HEK293 (cell line): ENCODE measurements around the gene TAF8.

Source experiments
- CTCF ChIA-PET: fragments of 350-600 bp; formaldehyde crosslinking; extraction: SDS; loops from one replicate; lab custom pipeline; 2021; ENCODE audit warnings: antibody characterized with exemption; lab: Yijun Ruan, JAX
- POLR2A ChIA-PET: fragments of 300-600 bp; formaldehyde crosslinking; extraction: SDS; loops from one replicate; lab custom pipeline; 2020; ENCODE audit warnings: antibody characterized with exemption, inconsistent platforms; lab: Yijun Ruan, JAX
- H3K27ac ChIP-seq: fragments of 200-500 bp; sonication (Bioruptor generic); 2 replicates; pipeline ENCODE4 v1.5.1; 2014; ENCODE audit warnings: low read depth, low read length, control low read depth, inconsistent platforms; ENCODE audit errors: extremely low read depth
- H3K36me3 ChIP-seq, 2 experiments: fragments of 200-500 bp in 1 of 2; sonication (Bioruptor generic) in 1 of 2; 1 replicate in 1 of 2; 2 replicates in 1 of 2; pipeline ENCODE4 v1.5.1; 2014 to 2017; ENCODE audit warnings: inconsistent platforms in 2 of 2, low read length in 2 of 2; ENCODE audit not compliant: control insufficient read depth in 2 of 2, insufficient read depth in 1 of 2
- H3K4me1 ChIP-seq: fragments of 200-500 bp; sonication (Bioruptor generic); 2 replicates; pipeline ENCODE4 v1.5.1; 2014; ENCODE audit warnings: mild to moderate bottlenecking, low read length, inconsistent platforms; ENCODE audit not compliant: control insufficient read depth, insufficient read depth
- H3K4me3 ChIP-seq: 2 replicates; pipeline ENCODE4 v1.5.1; 2011; ENCODE audit warnings: low read depth, mild to moderate bottlenecking, control low read depth, low read length, moderate library complexity
- H3K9me3 ChIP-seq: fragments of 200-500 bp; sonication (Bioruptor generic); 2 replicates; pipeline ENCODE4 v1.5.1; 2014; ENCODE audit warnings: low read depth, low read length, inconsistent platforms; ENCODE audit not compliant: control insufficient read depth, insufficient read depth
- FEZF1 ChIP-seq: fragments of 450-650 bp; formaldehyde crosslinking; IDR thresholded peaks from 2 replicates; pipeline ENCODE4 v1.5.1; 2016; ENCODE audit warnings: missing biosample characterization, missing genetic modification characterization
- KLF7 ChIP-seq: fragments of 450-650 bp; formaldehyde crosslinking; IDR thresholded peaks from 2 replicates; pipeline ENCODE4 v1.5.1; 2016; ENCODE audit warnings: missing biosample characterization, missing genetic modification characterization, borderline replicate concordance
- SETDB1 ChIP-seq: IDR thresholded peaks from one replicate; pipeline ENCODE4 v1.6.1; 2017; ENCODE audit warnings: mild to moderate bottlenecking, low read length, moderate library complexity, mixed read lengths; ENCODE audit not compliant: insufficient read length
- WT1 ChIP-seq: fragments of 450-650 bp; formaldehyde crosslinking; IDR thresholded peaks from 2 replicates; pipeline ENCODE4 v1.5.1; 2016; ENCODE audit warnings: missing biosample characterization, missing genetic modification characterization
- ZBTB1 ChIP-seq: fragments of 450-650 bp; formaldehyde crosslinking; IDR thresholded peaks from 2 replicates; pipeline ENCODE4 v1.5.1; 2016; ENCODE audit warnings: missing biosample characterization, missing genetic modification characterization
- ZBTB17 ChIP-seq: fragments of 450-650 bp; formaldehyde crosslinking; IDR thresholded peaks from 2 replicates; pipeline ENCODE4 v1.5.1; 2016; ENCODE audit warnings: missing biosample characterization, missing genetic modification characterization
- ZBTB8A ChIP-seq: fragments of 450-650 bp; formaldehyde crosslinking; IDR thresholded peaks from 2 replicates; pipeline ENCODE4 v1.5.1; 2016; ENCODE audit warnings: missing biosample characterization, missing genetic modification characterization
- ZNF112 ChIP-seq: fragments of 450-650 bp; formaldehyde crosslinking; IDR thresholded peaks from 2 replicates; pipeline ENCODE4 v1.5.0; 2017; ENCODE audit warnings: missing biosample characterization, missing genetic modification characterization
- ZNF114 ChIP-seq: fragments of 450-650 bp; formaldehyde crosslinking; IDR thresholded peaks from 2 replicates; pipeline ENCODE4 v1.5.0; 2017; ENCODE audit warnings: missing biosample characterization, missing genetic modification characterization
- ZNF138 ChIP-seq: fragments of 450-650 bp; formaldehyde crosslinking; IDR thresholded peaks from 2 replicates; pipeline ENCODE4 v1.5.1; 2016; ENCODE audit warnings: missing biosample characterization, missing genetic modification characterization, borderline replicate concordance
- ZNF175 ChIP-seq: fragments of 450-650 bp; formaldehyde crosslinking; IDR thresholded peaks from 2 replicates; pipeline ENCODE4 v1.5.1; 2016; ENCODE audit warnings: missing biosample characterization, missing genetic modification characterization
- ZNF19 ChIP-seq: fragments of 450-650 bp; formaldehyde crosslinking; IDR thresholded peaks from 2 replicates; pipeline ENCODE4; 2016; ENCODE audit warnings: missing biosample characterization, missing genetic modification characterization, low read depth
- ZNF335 ChIP-seq: fragments of 450-650 bp; formaldehyde crosslinking; conservative IDR thresholded peaks from 2 replicates; pipeline ENCODE4 v1.5.1; 2016; ENCODE audit warnings: missing biosample characterization, missing genetic modification characterization
- ZNF501 ChIP-seq: fragments of 450-650 bp; formaldehyde crosslinking; IDR thresholded peaks from 2 replicates; pipeline ENCODE4 v1.5.1; 2016; ENCODE audit warnings: missing biosample characterization, missing genetic modification characterization
- ZNF623 ChIP-seq: fragments of 450-650 bp; formaldehyde crosslinking; IDR thresholded peaks from 2 replicates; pipeline ENCODE4 v1.5.1; 2016; ENCODE audit warnings: missing biosample characterization, missing genetic modification characterization
- ZNF654 ChIP-seq: fragments of 450-650 bp; formaldehyde crosslinking; IDR thresholded peaks from 2 replicates; pipeline ENCODE4 v1.5.1; 2016; ENCODE audit warnings: low read depth, missing biosample characterization, missing genetic modification characterization
- ZNF837 ChIP-seq: fragments of 450-650 bp; formaldehyde crosslinking; IDR thresholded peaks from 2 replicates; pipeline ENCODE4 v1.5.1; 2016; ENCODE audit warnings: missing biosample characterization, missing genetic modification characterization
- ZSCAN23 ChIP-seq: fragments of 450-650 bp; formaldehyde crosslinking; IDR thresholded peaks from 2 replicates; pipeline ENCODE4 v1.5.1; 2016; ENCODE audit warnings: missing biosample characterization, missing genetic modification characterization
- TF ChIP-seq, protein P1 (sequence below): fragments of 450-650 bp; formaldehyde crosslinking; IDR thresholded peaks from 2 replicates; pipeline ENCODE4 v1.5.1; 2016; ENCODE audit warnings: missing biosample characterization, missing genetic modification characterization, borderline replicate concordance
- TF ChIP-seq, protein P2 (sequence below): fragments of 450-650 bp; formaldehyde crosslinking; IDR thresholded peaks from 2 replicates; pipeline ENCODE4 v1.5.1; 2016; ENCODE audit warnings: missing biosample characterization, missing genetic modification characterization, borderline replicate concordance
- TF ChIP-seq, protein P3 (sequence below): fragments of 450-650 bp; formaldehyde crosslinking; IDR thresholded peaks from 2 replicates; pipeline ENCODE4 v1.5.1; 2016; ENCODE audit warnings: missing biosample characterization, missing genetic modification characterization
- TF ChIP-seq, protein P4 (sequence below): fragments of 450-650 bp; formaldehyde crosslinking; IDR thresholded peaks from 2 replicates; pipeline ENCODE4 v1.5.1; 2017; ENCODE audit warnings: missing biosample characterization, missing genetic modification characterization

The TAF8 gene

DNA sequence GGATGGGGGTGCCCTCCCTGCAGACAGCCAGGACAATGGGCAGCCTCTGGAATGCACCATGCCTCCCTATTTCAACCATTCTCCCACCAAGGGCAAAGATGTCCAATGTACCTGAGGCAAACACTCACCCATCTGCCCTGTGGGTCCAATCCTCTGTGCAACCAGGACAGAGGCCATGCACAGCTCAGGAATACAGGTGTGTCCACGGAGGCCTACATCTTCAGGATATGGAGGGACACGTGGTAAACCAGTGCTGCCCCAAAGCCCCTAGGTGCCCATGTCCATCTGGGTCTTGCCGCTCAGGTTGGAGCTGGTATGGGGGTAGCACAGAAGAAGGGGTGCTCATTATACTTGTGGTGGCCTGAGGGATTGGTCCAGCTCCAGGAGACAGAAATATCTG is 20.4 kb upstream of the TAF8 start:
- Histone ChIP-seq H3K4me3 (no peak overlapping the region), H3K27ac (no peak overlapping the region), H3K9me3 (no peaks in the 10 kb centered on the region), H3K36me3 (no peaks in the 10 kb centered on the region), H3K4me1 (no peaks in the 10 kb centered on the region)
- TF ChIP-seq, protein P1, sequence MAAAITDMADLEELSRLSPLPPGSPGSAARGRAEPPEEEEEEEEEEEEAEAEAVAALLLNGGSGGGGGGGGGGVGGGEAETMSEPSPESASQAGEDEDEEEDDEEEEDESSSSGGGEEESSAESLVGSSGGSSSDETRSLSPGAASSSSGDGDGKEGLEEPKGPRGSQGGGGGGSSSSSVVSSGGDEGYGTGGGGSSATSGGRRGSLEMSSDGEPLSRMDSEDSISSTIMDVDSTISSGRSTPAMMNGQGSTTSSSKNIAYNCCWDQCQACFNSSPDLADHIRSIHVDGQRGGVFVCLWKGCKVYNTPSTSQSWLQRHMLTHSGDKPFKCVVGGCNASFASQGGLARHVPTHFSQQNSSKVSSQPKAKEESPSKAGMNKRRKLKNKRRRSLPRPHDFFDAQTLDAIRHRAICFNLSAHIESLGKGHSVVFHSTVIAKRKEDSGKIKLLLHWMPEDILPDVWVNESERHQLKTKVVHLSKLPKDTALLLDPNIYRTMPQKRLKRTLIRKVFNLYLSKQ (tag by site-specific recombination): no peak
- TF ChIP-seq ZNF175 (no peak), ZSCAN23 (tag by site-specific recombination) (no peak), ZNF654 (tag by site-specific recombination) (no peak), ZBTB1 (no peak), ZNF138 (tag by site-specific recombination) (no peak), ZNF114 (no peak), ZNF19 (tag by site-specific recombination) (no peak), ZBTB8A (tag by site-specific recombination) (no peak), ZNF501 (tag by site-specific recombination) (no peak), KLF7 (tag by site-specific recombination) (no peak), ZNF623 (no peak), SETDB1 (no peak), ZBTB17 (tag by site-specific recombination) (no peak), WT1 (no peak), ZNF837 (tag by site-specific recombination) (no peak), ZNF112 (tag by site-specific recombination) (no peak)
- TF ChIP-seq, protein P2, sequence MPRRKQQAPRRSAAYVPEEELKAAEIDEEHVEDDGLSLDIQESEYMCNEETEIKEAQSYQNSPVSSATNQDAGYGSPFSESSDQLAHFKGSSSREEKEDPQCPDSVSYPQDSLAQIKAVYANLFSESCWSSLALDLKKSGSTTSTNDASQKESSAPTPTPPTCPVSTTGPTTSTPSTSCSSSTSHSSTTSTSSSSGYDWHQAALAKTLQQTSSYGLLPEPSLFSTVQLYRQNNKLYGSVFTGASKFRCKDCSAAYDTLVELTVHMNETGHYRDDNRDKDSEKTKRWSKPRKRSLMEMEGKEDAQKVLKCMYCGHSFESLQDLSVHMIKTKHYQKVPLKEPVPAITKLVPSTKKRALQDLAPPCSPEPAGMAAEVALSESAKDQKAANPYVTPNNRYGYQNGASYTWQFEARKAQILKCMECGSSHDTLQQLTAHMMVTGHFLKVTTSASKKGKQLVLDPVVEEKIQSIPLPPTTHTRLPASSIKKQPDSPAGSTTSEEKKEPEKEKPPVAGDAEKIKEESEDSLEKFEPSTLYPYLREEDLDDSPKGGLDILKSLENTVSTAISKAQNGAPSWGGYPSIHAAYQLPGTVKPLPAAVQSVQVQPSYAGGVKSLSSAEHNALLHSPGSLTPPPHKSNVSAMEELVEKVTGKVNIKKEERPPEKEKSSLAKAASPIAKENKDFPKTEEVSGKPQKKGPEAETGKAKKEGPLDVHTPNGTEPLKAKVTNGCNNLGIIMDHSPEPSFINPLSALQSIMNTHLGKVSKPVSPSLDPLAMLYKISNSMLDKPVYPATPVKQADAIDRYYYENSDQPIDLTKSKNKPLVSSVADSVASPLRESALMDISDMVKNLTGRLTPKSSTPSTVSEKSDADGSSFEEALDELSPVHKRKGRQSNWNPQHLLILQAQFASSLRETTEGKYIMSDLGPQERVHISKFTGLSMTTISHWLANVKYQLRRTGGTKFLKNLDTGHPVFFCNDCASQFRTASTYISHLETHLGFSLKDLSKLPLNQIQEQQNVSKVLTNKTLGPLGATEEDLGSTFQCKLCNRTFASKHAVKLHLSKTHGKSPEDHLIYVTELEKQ (tag by site-specific recombination): no peak
- TF ChIP-seq, protein P3, sequence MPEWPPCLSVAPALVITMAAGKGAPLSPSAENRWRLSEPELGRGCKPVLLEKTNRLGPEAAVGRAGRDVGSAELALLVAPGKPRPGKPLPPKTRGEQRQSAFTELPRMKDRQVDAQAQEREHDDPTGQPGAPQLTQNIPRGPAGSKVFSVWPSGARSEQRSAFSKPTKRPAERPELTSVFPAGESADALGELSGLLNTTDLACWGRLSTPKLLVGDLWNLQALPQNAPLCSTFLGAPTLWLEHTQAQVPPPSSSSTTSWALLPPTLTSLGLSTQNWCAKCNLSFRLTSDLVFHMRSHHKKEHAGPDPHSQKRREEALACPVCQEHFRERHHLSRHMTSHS (tag by site-specific recombination): no peak
- ChIA-PET CTCF (interaction anchor here (1.3 to 7.6 kb wide), 2 partner anchors 15 to 243 kb away, joined by 4 to 58 read pairs; partner anchors contain the start of gene TOMM6), POLR2A (interaction anchor here (0.7 kb wide), 1 partner anchor 230 kb away, joined by 7 read pairs; no protein-coding TSS in a partner anchor)

DNA sequence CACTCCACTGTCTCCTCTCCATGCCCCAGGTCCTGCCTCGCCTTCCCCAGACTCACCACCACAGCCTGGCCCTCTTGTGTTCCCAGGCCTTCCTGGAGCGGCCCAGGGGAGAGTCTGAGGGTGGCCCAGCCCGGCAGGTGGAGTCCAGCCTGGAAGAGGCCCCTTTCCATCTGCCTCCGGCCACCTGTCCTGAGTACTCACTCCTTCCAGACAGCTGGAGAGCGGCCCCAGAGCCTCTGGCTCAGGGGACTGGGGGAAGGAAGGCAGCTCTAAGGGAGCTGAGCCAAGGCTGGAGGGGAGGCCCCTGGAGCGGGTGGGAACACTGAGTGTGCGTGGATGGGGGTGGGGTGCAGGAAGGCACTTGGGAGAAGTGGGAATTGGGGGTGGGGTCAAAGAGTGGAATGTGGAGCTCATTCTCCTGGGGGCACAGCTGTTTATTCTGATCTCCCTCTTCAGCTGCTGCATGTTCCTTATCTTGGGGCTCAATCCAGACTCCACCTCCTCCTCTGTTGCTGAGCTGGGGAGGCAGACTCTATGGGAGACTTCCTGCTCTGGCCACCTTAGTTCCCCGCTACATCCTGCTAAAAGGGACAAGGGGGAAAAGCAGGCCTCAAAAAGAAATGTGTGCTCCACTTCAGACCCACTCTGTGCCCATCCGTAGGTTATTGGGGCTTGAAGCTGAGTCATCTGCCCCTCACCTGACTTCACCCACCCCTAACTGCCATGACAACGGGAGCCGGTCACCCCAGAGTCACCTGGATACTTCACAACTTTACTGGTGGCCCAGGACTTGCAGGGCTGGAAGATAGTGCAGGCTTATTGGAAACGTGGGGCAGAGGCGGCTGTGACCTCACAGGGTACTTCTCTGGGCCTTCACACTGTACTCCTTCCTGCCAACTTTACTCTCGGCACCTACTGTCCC is 19.5 kb upstream of the TAF8 start:
- no peaks in the 10 kb centered on the region for H3K4me1 ChIP-seq
- TF ChIP-seq ZNF335: peak; percentile 43; the same call in 1 of the 2 replicates
- no peak for TF ChIP-seq FEZF1 (tag by site-specific recombination)
- TF ChIP-seq, protein P4, sequence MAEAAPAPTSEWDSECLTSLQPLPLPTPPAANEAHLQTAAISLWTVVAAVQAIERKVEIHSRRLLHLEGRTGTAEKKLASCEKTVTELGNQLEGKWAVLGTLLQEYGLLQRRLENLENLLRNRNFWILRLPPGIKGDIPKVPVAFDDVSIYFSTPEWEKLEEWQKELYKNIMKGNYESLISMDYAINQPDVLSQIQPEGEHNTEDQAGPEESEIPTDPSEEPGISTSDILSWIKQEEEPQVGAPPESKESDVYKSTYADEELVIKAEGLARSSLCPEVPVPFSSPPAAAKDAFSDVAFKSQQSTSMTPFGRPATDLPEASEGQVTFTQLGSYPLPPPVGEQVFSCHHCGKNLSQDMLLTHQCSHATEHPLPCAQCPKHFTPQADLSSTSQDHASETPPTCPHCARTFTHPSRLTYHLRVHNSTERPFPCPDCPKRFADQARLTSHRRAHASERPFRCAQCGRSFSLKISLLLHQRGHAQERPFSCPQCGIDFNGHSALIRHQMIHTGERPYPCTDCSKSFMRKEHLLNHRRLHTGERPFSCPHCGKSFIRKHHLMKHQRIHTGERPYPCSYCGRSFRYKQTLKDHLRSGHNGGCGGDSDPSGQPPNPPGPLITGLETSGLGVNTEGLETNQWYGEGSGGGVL (tag by site-specific recombination): peak; percentile 40; the same call in 1 of the 2 replicates
- TF ChIP-seq, all 188 proteins: peak for 2
- H3K36me3 ChIP-seq: no peaks in the 10 kb centered on the region
- ChIA-PET POLR2A (interaction anchor here (0.6 to 0.9 kb wide), 2 partner anchors 19 to 263 kb away, joined by 3 to 4 read pairs; partner anchors contain the start of gene TAF8), CTCF (interaction anchor here (0.6 to 7.6 kb wide), 5 partner anchors 13 to 244 kb away, joined by 3 to 58 read pairs (median 4); partner anchors contain the start of gene TOMM6)
- H3K27ac ChIP-seq: no peak overlapping the region
- no peaks in the 10 kb centered on the region for H3K9me3 ChIP-seq
- H3K4me3 ChIP-seq: no peak overlapping the region
